NCI-H460 (cell line): ENCODE data around the gene MYO1D. TPM values are rescaled to one million over a fixed set of nuclear protein-coding genes. Genes with fewer than 3 reads are reported as not detected.
A peak's percentile ranks its signal among the peaks of the same experiment; 100 is the strongest.
"Not testable (repeated sequence)": the region's sequence is repeated elsewhere in the genome, so short reads cannot be mapped to it uniquely, and the experiment has no call there.

Experiments
- DNase-seq: peaks from one replicate; pipeline ENCODE4 v3.0.0-alpha.2; 2016; ENCODE audit warnings: low read depth; ENCODE audit errors: extremely low read depth
- total RNA-seq: library from RNA; depleted of rRNA; stranded (reverse); fragments of >200 nt; shearing (Covaris generic); gene quantifications from 2 replicates; pipeline ENCODE4 v1.2.3, GENCODE V29; 2014

Gene MYO1D
- total RNA-seq, 1 experiment from 2014 or later = 5.0 TPM

DNA sequence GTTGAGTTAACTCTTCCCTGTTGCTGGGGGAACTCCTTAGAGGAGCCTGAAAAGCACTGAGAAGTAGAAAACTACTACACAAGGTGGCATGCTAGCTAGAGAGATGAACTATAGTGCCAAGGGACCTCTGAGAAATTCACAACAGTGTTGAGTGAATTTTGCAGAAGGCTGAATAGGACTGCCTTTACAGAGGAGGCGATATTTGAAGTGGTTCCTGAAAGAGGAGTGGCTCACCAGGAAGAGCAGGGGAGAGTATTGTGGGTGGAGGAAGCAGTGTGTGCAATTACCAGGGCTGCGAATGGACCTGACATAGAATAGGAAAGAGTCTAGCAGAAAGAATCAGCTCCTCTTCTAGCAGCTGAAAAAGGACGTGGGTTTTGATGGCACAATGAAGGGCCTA is 323.8 kb downstream of the MYO1D start:
- DNase-seq = no peak

DNA sequence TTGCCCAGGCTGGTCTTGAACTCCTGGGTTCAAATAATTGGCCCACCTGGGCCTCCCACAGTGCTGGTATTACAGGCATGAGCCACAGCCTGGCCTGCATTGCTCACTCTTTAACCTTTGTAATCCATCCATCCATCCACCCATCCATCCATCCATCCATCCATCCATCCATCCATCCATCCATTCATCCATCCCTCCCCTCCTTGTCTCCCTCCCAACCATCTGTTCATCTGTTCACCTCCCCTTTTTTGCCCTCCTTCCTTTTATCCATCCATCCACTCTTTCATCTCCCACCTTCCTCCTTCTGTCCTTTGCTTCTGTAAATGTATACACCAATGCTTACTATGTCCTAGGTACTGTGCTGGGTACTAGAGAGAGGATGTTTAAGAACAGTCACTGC is 324.6 kb downstream of the MYO1D start:
- no peak for DNase-seq

DNA sequence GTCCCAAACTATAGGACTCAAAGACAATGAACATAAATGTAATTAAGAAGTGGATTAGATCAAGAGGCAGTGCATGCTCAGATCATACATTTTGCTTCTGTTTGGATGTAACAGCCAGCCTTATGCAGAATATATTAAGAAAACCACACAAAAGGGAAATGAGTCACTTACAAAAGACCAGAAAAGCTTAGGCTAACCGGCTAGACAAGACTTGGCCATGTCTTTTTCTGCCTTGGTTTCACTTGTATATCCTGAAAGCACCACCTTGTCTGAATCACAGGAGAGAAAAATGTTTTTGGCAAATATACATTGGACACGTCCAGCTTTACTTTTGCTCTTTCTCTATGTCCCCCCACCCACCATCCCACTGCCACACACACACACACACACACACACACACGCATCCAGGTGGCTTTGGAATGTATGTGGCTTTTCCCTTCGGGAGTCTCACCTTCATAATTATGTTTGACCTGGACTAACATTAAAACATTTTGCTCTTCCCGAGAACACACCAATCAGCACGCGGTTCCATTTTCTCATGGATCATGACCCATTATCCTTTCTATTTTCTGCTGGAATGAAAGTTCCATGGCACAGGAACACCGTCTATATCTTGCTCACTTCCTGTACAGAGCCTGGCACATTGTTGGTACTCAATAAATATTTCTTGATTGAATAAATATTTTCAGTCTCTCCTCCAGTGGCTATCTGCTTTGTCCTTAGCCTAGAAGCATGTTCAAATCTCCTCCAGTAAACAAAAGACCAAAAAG is 325.6 kb downstream of the MYO1D start:
- DNase-seq = no peak

DNA sequence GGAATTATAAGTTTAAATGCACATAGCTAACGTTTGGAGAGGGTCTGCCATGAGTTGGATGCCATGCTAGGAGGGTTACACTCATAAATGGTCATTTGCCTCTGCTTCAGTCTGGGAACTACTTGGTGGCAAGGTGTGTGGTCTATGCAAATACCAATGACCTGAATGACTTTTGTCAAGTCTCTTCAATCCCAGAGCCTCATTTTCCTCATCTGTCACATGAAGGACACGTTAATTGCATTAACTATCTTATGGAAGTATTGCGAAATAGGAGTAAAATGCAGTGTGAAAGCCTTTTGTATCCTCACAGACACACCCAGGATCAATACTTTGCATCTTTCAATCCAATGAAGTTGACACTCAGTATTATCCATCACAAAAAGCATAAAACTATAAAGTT is 327.4 kb downstream of the MYO1D start:
- no peak for DNase-seq

DNA sequence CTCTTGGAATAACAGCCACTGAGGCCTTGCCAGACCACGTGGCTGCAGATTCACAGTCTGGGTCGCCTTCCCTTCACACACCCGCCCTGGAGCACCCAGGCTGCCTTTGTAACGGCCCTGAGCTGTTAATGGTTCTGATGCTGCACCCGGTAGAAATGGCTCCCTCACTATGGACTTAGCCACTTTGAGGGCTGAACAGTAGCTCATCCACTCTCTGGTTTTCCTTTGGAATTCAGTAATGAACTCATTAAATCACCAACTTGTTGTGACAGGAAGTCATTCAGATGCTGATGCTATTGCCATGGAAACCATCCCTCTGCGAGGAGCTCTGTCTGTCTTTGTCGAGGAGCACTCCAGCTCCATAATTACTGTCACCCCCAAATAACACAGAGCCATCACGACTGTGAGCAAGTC is 330.9 kb downstream of the MYO1D start:
- no peak for DNase-seq

DNA sequence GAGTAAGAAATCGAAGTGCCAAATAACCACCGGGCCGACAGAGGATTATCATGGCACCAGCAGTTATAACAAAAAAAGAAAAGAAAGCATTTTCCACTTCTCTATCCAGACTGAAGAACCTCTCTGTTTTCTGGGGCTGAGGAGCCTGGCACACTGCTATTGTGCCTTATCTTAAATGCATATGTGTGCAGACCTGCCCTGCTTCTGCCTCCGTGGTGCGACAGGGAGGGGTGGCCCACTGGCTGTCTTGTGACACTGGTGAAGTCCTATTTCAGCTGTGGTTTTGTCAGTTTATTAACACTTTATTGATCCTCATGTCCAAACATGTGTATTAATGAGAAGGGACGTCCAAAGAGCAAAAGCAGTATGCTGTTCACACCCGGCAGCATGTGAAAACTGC is 334.7 kb downstream of the MYO1D start:
- no peak for DNase-seq

DNA sequence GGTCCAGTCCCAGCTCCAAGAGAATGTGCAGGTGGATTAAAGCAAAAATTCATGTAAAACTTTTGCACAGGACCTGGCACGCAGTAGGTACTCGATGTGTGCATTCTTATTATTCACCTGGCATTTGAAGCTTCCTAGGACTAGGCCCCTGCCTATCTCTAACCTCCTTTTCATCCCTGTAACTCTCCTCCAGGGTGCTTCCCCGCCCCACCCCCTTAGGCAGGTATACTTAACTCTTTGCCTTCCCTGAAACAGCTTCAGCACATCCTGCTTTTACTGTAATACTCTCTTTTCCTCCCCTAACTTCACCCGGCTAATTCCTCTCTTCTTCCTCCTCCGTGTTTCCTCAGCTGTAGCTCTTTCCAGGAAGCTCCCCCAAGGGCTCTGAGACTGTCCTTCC is 335.3 kb downstream of the MYO1D start:
- DNase-seq = no peak

DNA sequence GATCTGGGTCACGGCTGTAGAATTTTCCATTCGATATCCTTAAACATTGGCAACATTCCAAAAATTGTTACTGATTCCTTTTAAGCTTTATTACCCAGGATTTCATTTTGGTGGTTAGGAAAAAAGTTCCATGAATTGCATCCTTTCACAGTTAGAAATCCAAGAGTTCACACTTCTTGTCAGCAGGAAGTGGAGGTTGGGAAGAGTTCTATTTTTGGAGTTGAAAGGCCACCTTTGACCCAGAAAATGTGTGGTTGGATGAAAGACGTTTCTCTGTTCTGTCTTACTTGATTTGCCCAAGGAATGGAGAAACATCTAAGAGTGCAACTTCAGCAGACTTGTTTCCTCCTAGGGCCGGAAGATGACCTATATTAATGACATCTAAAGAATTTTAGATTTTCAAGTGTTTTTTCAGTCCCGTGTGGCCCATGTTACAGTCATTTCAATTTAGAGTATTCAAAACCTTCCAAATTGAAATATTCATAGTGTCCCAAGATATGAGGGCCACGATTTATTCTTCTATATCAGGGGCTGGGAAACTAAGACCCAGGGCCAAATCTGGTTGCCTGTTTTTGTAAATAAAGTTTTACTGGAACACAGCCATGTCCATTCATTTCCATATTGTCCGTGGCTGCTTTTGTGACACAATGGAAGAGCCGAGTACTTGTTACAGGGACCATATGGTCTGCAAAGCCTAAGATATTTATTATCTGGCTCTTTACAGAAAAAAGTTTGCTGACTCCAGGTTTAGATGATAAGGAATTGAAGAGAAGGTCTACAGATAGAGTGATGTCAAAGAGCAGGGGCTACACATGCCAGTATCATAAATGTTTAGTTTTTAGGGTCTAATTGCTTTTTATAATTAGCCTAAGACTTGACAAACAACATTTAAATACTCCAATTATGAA is 339.9 kb downstream of the MYO1D start:
- no peak for DNase-seq

DNA sequence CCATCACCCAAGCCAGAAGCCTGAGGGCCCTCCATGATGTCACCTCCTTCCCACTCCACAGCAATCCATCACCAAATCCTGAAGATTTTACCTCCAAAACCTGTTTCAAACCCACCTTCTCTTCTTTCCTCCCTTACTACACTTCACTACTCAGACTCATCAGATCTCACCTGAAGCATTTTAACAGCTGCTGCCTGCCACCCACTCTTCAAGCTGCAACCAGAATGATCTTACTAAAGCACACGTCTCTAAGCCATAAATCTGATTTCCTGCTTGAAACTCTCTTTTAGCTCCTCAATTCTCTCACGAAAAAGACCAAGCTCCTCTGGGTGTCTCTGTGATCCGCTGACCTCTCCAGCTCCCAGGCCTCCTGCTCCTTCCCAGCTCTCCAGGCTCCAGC is 343.6 kb downstream of the MYO1D start:
- no peak for DNase-seq

DNA sequence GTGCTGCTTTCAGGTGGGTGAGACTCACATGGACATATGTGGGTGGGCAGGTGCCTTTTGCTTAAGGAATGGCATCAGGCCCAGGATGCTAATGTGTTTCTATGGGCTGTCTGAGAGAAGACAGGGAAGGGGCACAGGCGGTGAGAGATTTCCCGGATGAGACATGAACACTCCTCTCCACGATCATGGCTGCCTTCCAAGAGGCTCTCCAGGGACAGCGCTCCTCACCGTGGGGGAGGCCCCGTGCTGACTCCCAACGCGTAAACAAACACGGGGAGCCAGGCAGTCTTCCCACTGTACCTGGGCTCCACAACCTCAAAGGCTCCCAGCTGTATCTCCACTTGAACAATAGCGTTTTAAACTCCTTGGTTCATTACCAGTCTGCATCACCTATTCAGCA is 347.3 kb downstream of the MYO1D start:
- no peak for DNase-seq

DNA sequence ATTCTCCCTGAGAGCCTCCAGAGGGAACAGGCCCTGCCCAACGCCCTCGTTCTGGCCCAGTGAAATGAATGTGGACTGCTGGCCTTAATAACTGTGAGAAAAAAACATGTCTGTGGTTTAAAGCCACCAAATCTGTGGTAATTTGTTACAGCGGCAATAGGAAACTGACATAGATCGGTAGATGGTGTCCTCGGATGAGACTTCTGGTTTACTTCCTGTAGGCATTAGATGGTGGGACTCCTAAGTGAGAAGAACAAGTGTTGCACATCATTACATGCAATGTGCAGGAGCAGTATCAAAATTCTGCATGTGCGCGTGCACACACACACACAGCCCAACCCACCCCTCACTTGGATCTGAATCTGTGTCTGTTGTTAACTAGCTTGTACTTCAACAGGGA is 348.1 kb downstream of the MYO1D start:
- DNase-seq = no peak

DNA sequence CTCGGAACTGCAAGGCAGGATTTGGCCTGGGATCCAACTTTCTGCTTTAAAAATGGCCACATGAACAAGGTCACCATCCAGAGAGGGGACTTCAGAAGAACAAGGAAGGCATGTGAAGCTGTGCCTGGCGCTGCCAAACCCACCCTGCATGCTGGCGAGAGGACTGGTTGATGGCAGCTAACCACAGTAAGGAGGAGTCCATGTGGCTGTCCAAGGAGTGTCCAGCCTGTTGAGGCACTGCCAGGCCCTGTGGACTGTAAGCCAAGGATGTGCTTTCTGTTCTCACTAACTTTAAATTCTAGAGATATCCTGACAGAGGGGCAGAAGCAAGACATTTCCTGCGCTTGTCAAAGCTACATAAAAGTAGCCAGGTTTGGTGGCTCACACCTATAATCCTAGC is 349.8 kb downstream of the MYO1D start:
- no peak for DNase-seq

DNA sequence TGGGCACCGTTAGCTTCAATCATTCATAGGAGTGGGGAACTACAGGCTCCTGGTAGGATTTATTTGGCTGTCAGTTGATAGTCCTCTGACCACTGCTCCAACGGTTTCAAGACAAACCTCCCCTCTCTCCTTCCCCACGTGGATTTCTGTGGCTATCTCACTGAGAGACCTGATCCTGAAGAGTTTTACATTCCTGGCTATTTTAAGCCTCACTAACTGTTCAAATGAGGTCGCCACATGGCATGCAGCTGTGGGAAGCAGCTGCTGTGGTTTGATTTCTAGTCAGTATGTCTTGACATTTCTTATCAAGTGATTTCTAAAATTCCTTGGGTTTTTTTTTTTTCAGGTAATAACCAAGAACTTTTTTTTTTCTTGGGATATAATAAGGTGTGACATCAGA is 351.8 kb downstream of the MYO1D start:
- DNase-seq = no peak

DNA sequence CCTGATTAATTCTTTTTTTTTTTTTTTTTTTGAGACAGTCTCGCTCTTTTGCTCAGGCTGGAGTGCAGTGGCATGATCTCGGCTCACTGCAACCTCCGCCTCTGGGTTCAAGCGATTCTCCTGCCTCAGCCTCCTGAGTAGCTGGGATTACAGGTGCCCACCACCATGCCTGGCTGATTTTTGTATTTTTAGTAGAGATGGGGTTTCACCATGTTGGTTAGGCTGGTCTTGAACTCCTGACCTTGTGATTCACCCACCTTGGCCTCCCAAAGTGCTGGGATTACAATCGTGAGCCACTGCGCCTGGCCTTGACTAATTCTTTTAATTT is 352.4 kb downstream of the MYO1D start:
- not testable (repeated sequence) for DNase-seq

DNA sequence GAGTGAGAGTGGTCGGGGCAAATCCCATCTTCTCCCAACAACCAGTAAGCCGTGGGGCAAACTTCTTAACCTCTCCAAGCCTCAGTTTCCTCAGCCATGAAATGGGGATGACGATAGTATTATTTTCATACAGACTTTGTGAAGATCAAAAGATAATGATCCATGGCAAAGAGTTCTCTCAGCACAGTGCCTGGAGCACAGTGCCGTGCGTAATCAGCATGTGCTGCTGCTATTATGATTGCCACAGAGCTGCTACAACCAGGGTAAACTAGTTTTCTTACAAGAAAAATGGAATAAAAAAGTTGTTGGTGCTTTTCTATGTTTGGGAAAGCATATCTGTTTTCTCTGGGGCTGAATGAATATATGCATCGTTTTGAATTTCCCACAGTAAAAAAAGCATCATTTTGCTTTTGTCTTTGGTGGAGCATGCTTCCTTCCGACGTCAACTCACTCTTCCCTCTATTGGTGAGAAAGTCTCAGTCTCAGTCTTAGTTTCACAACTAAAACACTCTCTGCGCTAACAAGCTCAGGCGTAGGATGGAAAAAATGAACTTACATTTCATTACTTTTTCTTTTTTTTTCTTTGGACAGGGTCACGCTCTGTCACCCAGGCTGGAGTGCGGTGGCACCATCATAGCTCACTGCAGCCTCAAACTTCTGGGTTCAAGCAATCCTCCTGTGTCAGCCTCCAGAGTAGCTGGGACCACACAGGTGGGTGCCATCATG is 352.9 kb downstream of the MYO1D start:
- no peak for DNase-seq

DNA sequence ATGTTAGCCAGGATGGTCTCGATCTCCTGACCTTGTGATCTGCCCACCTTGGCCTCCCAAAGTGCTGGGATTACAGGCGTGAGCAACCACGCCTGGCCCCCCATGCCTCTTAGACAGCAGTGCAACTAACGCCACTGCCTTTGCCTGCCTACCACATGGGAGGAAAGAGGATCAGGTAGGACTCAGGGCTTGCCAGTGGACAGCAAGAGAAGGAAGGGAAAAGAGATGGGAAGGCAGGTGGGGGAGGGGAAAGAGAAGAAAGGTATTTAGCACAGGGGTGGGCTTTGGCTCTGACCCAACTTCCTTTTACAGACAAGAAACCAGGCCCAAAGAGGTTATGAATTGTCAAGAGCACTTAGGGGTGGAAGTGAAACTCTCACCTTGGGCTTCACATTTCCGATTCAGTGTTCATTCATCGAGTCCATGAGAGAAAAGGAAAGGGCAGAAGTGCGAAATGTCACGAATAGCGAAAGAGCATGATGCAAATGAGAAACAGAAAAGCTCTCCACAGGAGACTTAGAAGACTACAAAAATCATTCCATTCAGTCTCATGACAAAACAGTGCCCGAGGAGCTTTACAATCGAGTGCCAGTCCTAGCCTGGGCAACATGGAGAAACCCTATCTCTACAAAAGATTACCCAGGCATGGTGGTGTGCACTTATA is 353.8 kb downstream of the MYO1D start:
- DNase-seq = no peak

DNA sequence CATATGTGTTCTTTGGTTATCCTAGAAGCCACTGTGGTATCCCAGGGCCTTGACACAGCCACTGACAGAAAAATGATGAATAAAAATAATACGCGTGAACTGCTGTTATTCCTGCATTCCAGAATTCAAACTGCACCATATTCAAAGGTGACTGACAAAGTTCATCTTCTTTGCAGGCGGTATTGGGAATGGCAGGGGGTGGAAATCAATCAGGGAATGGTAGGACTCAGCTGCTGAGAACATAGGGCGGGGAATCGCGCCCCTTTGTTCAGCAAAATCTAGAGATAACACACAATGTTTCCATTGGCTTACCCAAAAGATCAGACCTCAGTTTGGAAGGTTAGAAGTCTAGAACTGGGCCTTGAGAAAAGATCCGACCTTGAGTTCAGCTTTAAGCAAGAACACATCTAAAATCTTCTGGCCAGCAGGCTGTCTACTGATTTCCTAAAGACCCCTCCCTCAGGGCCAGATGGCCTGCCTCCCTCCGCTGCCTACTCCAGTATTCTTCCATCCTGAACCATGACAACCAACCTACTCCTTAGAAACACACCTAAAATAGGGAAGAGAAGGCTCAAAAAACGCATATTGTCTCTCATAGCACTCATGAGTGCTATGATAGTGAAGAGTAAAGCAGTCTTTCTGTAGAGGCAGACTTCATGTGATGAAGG is 356.1 kb downstream of the MYO1D start:
- DNase-seq = no peak

DNA sequence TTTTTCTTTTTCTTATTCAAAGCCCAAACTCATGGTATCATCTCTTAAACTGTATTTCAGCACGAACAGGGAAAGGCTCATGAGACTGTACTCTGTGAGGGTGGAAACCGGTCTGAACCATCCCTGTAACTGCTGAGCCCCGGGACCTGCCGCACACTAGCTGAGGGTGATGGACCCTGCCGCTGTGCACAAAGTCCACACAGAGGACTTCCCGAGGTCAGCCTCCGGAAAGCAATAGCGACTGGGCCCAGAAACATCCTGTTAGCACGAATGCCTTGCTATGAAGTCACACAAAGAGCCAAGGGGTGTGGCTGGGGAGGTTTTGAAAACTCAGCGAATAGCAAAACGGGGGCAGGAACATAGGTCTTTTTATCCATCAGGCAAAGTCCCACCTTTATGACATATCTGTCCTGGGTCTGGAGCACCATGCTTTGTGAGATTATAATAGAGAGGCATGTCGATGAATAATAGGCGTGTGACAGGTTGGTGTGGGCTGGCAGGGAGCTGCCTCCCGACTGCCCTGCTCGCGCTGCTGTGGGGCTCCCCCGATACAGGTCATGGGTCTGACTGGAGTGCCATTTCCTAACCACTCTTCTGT is 356.7 kb downstream of the MYO1D start:
- DNase-seq = no peak

DNA sequence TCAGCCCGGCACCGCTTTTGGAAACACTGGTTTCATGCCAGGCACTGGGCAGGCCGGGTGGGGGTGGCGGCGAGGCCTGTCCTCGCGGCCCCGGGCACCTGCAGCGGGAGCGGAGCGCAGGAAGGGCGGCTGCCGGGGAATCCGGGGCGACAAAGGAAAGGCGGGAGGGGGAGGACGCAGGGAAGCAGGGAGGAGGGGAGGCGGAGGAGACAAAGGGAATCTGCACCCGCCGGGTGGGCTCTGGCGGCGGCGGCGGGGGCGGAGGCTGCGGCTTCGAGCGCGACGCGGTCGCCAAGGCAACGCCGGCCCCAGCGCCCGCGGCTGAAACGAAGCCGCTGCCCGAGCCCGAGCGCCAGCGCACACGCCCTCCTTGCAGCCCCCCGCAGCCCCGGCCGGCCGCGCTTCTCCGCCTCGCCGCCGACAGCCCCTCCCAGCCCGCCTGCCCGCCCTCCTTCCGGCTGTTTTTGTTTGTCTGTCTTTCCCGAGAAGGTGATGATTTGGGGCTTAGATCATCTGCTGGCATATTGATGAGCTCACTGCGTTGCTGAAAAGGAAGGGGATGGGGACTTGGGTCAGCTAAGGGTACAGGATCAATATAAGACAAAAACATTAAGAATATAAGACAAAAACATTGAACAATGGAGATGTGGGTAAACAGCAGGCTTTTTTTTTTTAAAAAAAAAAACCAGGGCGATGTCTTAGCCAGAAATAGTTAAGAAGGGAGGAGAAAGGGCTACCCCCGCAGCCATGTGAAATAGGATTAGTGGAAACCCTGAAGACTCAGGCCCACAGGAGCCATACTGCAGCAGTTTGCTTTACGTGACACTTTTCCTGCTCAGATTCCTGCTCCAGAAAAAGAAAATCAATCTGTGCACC is 357.5 kb downstream of the MYO1D start:
- DNase-seq = peak; percentile 21
